Calu3 (cell line): ENCODE measurements around the gene FILIP1. TPM values are rescaled to one million over a fixed set of nuclear protein-coding genes. Genes with fewer than 3 reads are reported as not detected.
A peak's percentile ranks its signal among the peaks of the same experiment; 100 is the strongest.

ENCODE experiments used
- BruUV-seq: library from RNA; stranded (reverse); fragments of 400-500 nt; replicated peaks from 2 replicates; lab custom pipeline; 2021; lab: Mats Ljungman, UMichigan
- CTCF ChIA-PET: fragments of 300-600 bp; sonication (Branson Sonifier 250); formaldehyde crosslinking; loops from one replicate; lab custom pipeline; 2022; ENCODE audit warnings: antibody characterized with exemption; lab: Charles Lee
- DNase-seq: peaks from one replicate; pipeline ENCODE4 v3.0.0; 2022
- H3K27ac Mint-ChIP-seq: one replicate; pipeline ENCODE4 v1.8.0; 2022; ENCODE audit warnings: mixed read lengths; ENCODE audit not compliant: unreplicated experiment
- H3K27me3 Mint-ChIP-seq: one replicate; pipeline ENCODE4 v1.8.0; 2022; ENCODE audit warnings: mixed read lengths; ENCODE audit not compliant: unreplicated experiment
- H3K36me3 Mint-ChIP-seq: one replicate; pipeline ENCODE4 v1.8.0; 2022; ENCODE audit warnings: mild to moderate bottlenecking, moderate library complexity, mixed read lengths; ENCODE audit not compliant: insufficient read depth, unreplicated experiment
- H3K4me1 Mint-ChIP-seq: one replicate; pipeline ENCODE4 v1.8.0; 2022; ENCODE audit warnings: mild to moderate bottlenecking, low read depth, mixed read lengths; ENCODE audit not compliant: unreplicated experiment
- H3K4me3 Mint-ChIP-seq: one replicate; pipeline ENCODE4 v1.8.0; 2022; ENCODE audit warnings: mild to moderate bottlenecking, low read depth, moderate library complexity, mixed read lengths; ENCODE audit not compliant: unreplicated experiment
- H3K9me3 Mint-ChIP-seq: one replicate; pipeline ENCODE4 v1.8.0; 2022; ENCODE audit warnings: low read depth, mixed read lengths; ENCODE audit not compliant: unreplicated experiment
- intact Hi-C: fragments of 100-400 bp; cut with micrococcal nuclease; formaldehyde crosslinking; loops from one replicate; pipeline ENCODE4 v1.10.0; 2022; ENCODE audit not compliant: unreplicated experiment
- total RNA-seq: library from RNA; stranded (reverse); gene quantifications from 2 replicates; pipeline ENCODE4 v1.2.3, GENCODE V29; 2022
- TF ChIP-seq, protein P1 (sequence below): fragments of 200-600 bp; IDR thresholded peaks from one replicate; pipeline ENCODE4 v1.8.0; 2022; ENCODE audit warnings: antibody characterized with exemption; ENCODE audit not compliant: unreplicated experiment

The FILIP1 gene
- total RNA-seq, 1 experiment from 2014 or later: not detected

DNA sequence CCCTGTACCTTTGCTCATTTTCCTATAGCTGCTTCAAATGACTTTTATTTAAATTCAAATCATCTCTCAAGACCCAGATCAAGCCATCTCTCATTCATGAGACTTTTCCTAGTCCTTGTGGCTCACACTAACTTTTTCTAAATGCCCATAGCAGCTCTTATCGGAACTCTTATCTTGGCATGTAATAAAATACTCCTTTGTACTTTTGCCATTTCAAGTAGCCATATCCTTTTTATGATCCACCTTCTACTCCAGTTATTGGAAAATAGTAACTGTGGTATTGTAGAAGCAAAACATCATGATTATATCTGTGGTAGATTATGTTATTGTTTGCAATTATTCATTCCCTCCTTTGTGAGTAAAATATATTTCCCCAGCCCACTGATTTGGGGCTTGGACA, 37.6 kb upstream of the FILIP1 start:
- CTCF ChIA-PET: no interaction called here
- no peaks in the 10 kb centered on the region for H3K36me3 Mint-ChIP-seq
- intact Hi-C loops: no loop called here

DNA sequence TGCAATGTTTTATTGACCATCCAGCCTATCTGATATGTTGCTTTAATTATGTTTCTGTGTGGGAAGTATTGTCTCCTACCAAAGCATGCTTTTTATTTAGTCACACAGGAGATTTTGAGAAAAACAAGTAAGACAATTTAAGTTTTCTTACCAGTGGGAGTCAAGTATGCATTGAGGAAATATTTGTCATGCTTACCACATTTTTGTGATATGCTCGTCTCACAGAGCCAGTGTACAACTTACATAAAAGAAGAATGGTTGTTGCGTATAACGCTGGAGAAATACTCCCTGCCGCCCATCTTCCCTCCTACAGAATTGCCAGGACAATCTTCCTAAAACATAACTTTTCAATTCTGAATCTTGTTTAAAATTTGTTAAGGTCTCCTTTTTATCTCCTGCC, 37.1 kb upstream of the FILIP1 start:
- CTCF ChIA-PET: no interaction called here
- no peak overlapping the region for H3K4me3 Mint-ChIP-seq
- intact Hi-C loops: no loop called here
- H3K27ac Mint-ChIP-seq: no peak overlapping the region
- no TSS peak for BruUV-seq
- TF ChIP-seq, protein P1, sequence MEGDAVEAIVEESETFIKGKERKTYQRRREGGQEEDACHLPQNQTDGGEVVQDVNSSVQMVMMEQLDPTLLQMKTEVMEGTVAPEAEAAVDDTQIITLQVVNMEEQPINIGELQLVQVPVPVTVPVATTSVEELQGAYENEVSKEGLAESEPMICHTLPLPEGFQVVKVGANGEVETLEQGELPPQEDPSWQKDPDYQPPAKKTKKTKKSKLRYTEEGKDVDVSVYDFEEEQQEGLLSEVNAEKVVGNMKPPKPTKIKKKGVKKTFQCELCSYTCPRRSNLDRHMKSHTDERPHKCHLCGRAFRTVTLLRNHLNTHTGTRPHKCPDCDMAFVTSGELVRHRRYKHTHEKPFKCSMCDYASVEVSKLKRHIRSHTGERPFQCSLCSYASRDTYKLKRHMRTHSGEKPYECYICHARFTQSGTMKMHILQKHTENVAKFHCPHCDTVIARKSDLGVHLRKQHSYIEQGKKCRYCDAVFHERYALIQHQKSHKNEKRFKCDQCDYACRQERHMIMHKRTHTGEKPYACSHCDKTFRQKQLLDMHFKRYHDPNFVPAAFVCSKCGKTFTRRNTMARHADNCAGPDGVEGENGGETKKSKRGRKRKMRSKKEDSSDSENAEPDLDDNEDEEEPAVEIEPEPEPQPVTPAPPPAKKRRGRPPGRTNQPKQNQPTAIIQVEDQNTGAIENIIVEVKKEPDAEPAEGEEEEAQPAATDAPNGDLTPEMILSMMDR: no peak
- H3K9me3 Mint-ChIP-seq: no peaks in the 10 kb centered on the region
- no peaks in the 10 kb centered on the region for H3K36me3 Mint-ChIP-seq
- H3K27me3 Mint-ChIP-seq: peaks cover 28% of the 10 kb centered on the region
- no peaks in the 10 kb centered on the region for H3K4me1 Mint-ChIP-seq
- no peak for DNase-seq

More for the DNA sequence above, 37.6 kb upstream of the FILIP1 start:
- no peak overlapping the region for H3K27ac Mint-ChIP-seq
- TF ChIP-seq, protein P1: no peak
- no peak for DNase-seq
- no TSS peak for BruUV-seq
- no peak overlapping the region for H3K4me3 Mint-ChIP-seq
- H3K27me3 Mint-ChIP-seq: peaks cover 28% of the 10 kb centered on the region
- H3K9me3 Mint-ChIP-seq: no peaks in the 10 kb centered on the region
- H3K4me1 Mint-ChIP-seq: no peaks in the 10 kb centered on the region

DNA sequence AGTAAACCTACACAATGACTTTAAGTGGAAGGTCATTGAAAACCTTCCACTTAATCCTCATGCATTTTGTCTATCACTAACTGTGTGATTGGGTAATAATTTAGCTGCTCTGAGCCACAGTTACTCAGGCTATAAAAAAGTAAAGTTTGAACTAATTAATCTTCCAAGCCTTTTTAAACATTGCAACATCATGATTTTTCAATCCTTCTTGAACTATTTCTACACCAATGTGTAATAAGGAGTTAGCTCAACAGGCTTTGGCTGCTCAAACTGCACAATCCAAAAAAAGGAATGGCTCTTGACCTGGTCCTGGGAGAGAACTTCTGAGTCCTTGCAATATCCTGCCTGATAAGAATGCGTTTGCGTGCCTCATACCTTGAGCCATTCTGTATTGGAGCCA, 34.8 kb upstream of the FILIP1 start:
- no peaks in the 10 kb centered on the region for H3K4me1 Mint-ChIP-seq
- TF ChIP-seq, protein P1: no peak
- no peak for DNase-seq
- no TSS peak for BruUV-seq
- H3K27me3 Mint-ChIP-seq: peaks cover 28% of the 10 kb centered on the region
- intact Hi-C loops: loop anchor here (5.0 kb wide), 2 partner anchors 404 to 869 kb away; no protein-coding TSS in a partner anchor
- CTCF ChIA-PET: interaction anchor here (1.6 kb wide), 1 partner anchor 160 kb away, joined by 7 read pairs; no protein-coding TSS in a partner anchor
- H3K9me3 Mint-ChIP-seq: no peaks in the 10 kb centered on the region
- no peak overlapping the region for H3K4me3 Mint-ChIP-seq
- H3K27ac Mint-ChIP-seq: no peak overlapping the region
- H3K36me3 Mint-ChIP-seq: no peaks in the 10 kb centered on the region

DNA sequence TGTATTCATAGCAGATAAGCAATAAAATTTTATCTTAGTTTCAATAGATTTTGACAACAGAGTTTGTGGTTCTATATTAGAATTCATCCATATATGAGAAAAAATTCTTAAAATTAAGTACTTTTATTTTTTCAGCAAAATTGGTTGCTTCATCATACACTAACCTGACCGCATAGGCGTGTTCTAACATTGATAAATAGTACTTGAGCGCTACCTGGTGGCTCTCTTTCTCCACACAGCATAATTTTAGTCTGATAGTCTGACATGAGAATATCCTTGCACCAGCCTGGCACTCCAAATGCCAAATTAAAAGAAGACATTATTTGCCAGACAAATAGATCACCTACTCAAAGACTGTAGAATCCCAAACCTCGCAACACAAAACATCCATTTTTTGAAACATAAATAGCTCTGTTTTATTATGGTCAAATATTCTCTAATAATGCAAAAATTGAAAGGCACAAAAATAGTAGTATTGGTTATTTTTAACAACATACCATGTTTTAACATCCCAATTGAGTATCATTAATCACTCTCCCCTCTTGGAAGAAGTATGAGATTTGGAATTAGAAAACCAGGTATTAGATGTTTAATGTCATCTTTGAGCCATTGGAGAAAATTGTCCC, 33.0 kb upstream of the FILIP1 start:
- no peak overlapping the region for H3K4me3 Mint-ChIP-seq
- CTCF ChIA-PET: interaction anchor here (1.4 kb wide), 1 partner anchor 159 kb away, joined by 6 read pairs; no protein-coding TSS in a partner anchor

More for the DNA sequence above, 33.0 kb upstream of the FILIP1 start:
- intact Hi-C loops: loop anchor here (1.0 to 5.0 kb wide), 6 partner anchors 108 to 871 kb away; no protein-coding TSS in a partner anchor
- no peaks in the 10 kb centered on the region for H3K9me3 Mint-ChIP-seq
- peak; percentile 77 for DNase-seq
- H3K36me3 Mint-ChIP-seq: no peaks in the 10 kb centered on the region
- H3K4me1 Mint-ChIP-seq: no peaks in the 10 kb centered on the region
- H3K27ac Mint-ChIP-seq: no peak overlapping the region
- no TSS peak for BruUV-seq
- TF ChIP-seq, protein P1: peak; percentile 64
- H3K27me3 Mint-ChIP-seq: peaks cover 30% of the 10 kb centered on the region
